ENCODE data around the gene THAP4. TPM values are rescaled to one million over a fixed set of nuclear protein-coding genes. Genes with fewer than 3 reads are reported as not detected.

Gene THAP4
- total and polyA plus RNA-seq, 2 experiments from 2014 or later: 62.9 to 80.4 TPM

DNA sequence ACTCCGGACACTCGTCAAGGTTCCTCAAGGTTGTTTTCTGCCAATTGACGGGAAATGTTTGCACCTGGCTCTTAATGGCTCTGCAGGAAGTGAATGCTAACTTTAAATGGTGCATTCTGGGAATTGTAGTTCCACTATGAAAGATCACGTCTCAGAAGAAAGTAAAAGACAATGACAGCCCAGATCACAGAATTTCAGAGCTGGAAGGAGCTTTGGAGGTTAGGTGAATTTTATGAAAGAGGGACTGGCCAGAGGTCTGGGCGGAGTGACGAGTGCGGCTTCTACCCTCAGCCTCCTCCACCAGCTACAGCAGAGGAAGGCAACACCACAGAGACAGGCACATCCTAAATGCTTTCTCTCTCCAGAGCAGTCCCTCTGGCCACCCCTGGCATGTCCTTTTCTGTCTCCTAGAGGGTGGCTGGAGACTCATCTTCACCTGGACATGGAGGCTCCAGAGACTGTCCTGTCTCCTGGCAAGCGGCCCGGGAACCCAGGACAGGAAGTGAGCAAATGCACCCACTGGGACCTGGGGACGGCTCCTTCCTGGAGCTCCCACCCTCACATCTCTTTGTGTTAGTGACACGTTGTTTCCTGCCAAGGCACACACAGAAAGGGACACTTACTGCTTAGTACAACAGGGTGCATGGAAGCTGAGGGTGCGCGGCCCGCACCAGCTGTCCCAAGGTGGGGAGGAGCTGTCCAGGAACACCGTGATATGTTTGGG, 19.4 kb downstream of the THAP4 start:
- peak overlapping the region; percentile 35 for H3K4me3 Mint-ChIP-seq
- ATAC-seq (peak; percentile 77), DNase-seq (ENCODE audit: low spot score) (peak; percentile 91)
- H3K4me3 ChIP-seq: no peak overlapping the region
- peaks cover 9% of the 10 kb centered on the region; the same call in 2 of the 3 replicates for H3K9me3 Mint-ChIP-seq
- H3K36me3 Mint-ChIP-seq (ENCODE audit: low read depth): peaks cover 16% of the 10 kb centered on the region
- H3K27ac Mint-ChIP-seq: peak overlapping the region; percentile 52; the same call in 1 of the 2 replicates
- peak overlapping the region; percentile 11 for H3K27ac ChIP-seq (ENCODE audit: low read depth)
- peaks cover 78% of the 10 kb centered on the region for H3K79me2 ChIP-seq (replicated peaks; ENCODE audit: insufficient read depth)
- no peaks in the 10 kb centered on the region for H3K9me2 ChIP-seq (ENCODE audit: insufficient read depth)
- H3K36me3 ChIP-seq (ENCODE audit: insufficient read depth): no peaks in the 10 kb centered on the region
- H4K20me1 ChIP-seq (replicated peaks; ENCODE audit: insufficient read depth): peaks cover 12% of the 10 kb centered on the region; the same call in 1 of the 2 replicates
- H3K4me1 Mint-ChIP-seq: peaks cover 23% of the 10 kb centered on the region
- peaks cover 6% of the 10 kb centered on the region; the same call in 1 of the 2 replicates for H3K4me1 ChIP-seq (ENCODE audit: insufficient read depth)
- no peaks in the 10 kb centered on the region for H3K27me3 ChIP-seq (ENCODE audit: insufficient read depth)
- peaks cover 6% of the 10 kb centered on the region; the same call in 1 of the 2 replicates for H3F3A ChIP-seq (replicated peaks; ENCODE audit: low read depth)
- no peak overlapping the region for H2AFZ ChIP-seq
- TF ChIP-seq NANOG (IDR thresholded peaks at IDR 0.05; ENCODE audit: borderline replicate concordance): peak; percentile 37; the same call in 1 of the 2 replicates
- no peak for TF ChIP-seq ZNF114 (CRISPR knock-in tag; IDR thresholded peaks at IDR 0.05)
- TF ChIP-seq, protein P1, sequence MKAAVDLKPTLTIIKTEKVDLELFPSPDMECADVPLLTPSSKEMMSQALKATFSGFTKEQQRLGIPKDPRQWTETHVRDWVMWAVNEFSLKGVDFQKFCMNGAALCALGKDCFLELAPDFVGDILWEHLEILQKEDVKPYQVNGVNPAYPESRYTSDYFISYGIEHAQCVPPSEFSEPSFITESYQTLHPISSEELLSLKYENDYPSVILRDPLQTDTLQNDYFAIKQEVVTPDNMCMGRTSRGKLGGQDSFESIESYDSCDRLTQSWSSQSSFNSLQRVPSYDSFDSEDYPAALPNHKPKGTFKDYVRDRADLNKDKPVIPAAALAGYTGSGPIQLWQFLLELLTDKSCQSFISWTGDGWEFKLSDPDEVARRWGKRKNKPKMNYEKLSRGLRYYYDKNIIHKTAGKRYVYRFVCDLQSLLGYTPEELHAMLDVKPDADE (IDR thresholded peaks at IDR 0.05): peak; percentile 69; the same call in 1 of the 2 replicates
- H3K4me2 ChIP-seq: no peak overlapping the region
- peaks cover 2% of the 10 kb centered on the region for H3K27me3 Mint-ChIP-seq (ENCODE audit: insufficient read depth, low read depth, poor library complexity)

DNA sequence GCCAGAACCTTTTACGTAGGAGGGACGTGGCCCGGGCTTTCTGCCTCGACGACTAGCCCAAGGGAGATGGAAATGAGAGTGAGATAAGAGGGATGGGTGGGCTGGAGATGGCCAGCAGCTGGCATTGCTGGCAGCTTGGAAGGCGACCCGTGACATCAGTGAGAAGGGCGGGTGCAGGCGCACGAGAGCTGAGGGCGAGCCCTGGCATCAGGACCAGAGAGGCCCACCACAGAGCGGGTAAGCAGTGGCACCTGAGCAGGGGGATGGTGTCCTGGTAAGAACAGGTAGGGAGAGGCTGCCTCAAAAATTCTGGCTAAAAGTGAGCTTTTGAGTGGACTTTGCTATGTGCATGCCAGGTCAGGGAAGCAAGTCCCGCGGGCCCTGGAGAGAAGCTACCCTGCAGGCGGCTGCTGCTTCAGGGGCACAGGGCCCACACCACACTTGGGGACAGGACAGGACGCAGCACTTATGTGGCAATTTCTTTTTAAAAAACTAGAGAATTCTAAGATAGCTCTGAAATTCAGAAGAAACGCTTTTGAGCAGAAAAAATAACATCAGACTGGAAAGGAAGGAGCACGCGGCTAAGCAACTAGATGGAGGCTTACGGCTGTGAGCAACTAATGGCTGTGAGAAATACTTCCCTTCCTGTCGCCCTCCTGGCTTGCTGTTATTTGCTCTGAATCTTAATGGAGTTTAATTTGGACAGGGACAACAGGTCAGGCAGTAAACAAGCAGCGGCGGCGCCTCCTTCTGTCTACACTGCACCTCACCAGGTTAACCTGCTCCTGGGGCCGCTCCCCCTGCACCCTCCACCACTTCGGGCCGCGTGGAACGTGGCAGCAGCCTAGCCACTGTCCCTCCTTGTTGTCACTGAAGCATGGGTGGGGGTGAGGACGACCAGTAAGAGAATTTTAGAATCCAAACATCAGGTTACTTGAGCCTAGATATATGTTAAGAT, 20.5 kb downstream of the THAP4 start:
- TF ChIP-seq EZH2phosphoT487 (IDR thresholded peaks at IDR 0.05; ENCODE audit: unreplicated experiment) (no peak), STAT1 (IDR thresholded peaks at IDR 0.05; ENCODE audit: unreplicated experiment) (no peak), ZNF114 (CRISPR knock-in tag; IDR thresholded peaks at IDR 0.05) (no peak)
- TF ChIP-seq, protein P2, sequence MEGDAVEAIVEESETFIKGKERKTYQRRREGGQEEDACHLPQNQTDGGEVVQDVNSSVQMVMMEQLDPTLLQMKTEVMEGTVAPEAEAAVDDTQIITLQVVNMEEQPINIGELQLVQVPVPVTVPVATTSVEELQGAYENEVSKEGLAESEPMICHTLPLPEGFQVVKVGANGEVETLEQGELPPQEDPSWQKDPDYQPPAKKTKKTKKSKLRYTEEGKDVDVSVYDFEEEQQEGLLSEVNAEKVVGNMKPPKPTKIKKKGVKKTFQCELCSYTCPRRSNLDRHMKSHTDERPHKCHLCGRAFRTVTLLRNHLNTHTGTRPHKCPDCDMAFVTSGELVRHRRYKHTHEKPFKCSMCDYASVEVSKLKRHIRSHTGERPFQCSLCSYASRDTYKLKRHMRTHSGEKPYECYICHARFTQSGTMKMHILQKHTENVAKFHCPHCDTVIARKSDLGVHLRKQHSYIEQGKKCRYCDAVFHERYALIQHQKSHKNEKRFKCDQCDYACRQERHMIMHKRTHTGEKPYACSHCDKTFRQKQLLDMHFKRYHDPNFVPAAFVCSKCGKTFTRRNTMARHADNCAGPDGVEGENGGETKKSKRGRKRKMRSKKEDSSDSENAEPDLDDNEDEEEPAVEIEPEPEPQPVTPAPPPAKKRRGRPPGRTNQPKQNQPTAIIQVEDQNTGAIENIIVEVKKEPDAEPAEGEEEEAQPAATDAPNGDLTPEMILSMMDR (conservative IDR thresholded peaks at IDR 0.05; ENCODE audit: low read depth in 2 of 2): peak; percentile 7 to 15; a peak in 1 of 4 replicates
- TF ChIP-seq, protein P1 (IDR thresholded peaks at IDR 0.05): no peak
- Mint-ChIP-seq H3K4me1 (peaks cover 27% of the 10 kb centered on the region), H3K27me3 (ENCODE audit: insufficient read depth, low read depth, poor library complexity) (peaks cover 2% of the 10 kb centered on the region), H3K4me3 (peak overlapping the region; percentile 42; the same call in 1 of the 3 replicates), H3K9me3 (peaks cover 6% of the 10 kb centered on the region; the same call in 2 of the 3 replicates), H3K27ac (peak overlapping the region; percentile 51), H3K36me3 (ENCODE audit: low read depth) (peaks cover 13% of the 10 kb centered on the region)
- Histone ChIP-seq H3K4me2 (no peak overlapping the region), H3K36me3 (ENCODE audit: insufficient read depth) (no peaks in the 10 kb centered on the region), H2AFZ (no peak overlapping the region), H3K79me2 (replicated peaks; ENCODE audit: insufficient read depth) (peaks cover 71% of the 10 kb centered on the region), H3F3A (replicated peaks; ENCODE audit: low read depth) (peaks cover 6% of the 10 kb centered on the region; the same call in 1 of the 2 replicates), H3K27ac (ENCODE audit: low read depth) (peak overlapping the region; percentile 69; the same call in 1 of the 2 replicates), H3K4me1 (ENCODE audit: insufficient read depth) (peaks cover 6% of the 10 kb centered on the region; the same call in 1 of the 2 replicates), H4K20me1 (replicated peaks; ENCODE audit: insufficient read depth) (peaks cover 2% of the 10 kb centered on the region; the same call in 1 of the 2 replicates), H3K9me2 (ENCODE audit: insufficient read depth) (no peaks in the 10 kb centered on the region), H3K4me3 (no peak overlapping the region), H3K27me3 (ENCODE audit: insufficient read depth) (no peaks in the 10 kb centered on the region)
- peak; percentile 24 for DNase-seq (ENCODE audit: low spot score)
- ATAC-seq: peak; percentile 57
